ENCODE measurements around the gene SLC17A9. TPM values are rescaled to one million over a fixed set of nuclear protein-coding genes. Genes with fewer than 3 reads are reported as not detected.
"Not testable (repeated sequence)": the region's sequence is repeated elsewhere in the genome, so short reads cannot be mapped to it uniquely, and the experiment has no call there.

The SLC17A9 gene
- polyA plus RNA-seq, 3 donors = 0.81 to 31.3 (median 0.82) TPM

- WGBS (ENCODE audit: insufficient coverage) = 39% methylated on average over 3 of the region's 8 CpGs
- peaks cover 71% of the 10 kb centered on the region for H3K4me1 Mint-ChIP-seq
- no peak overlapping the region for H3K4me3 Mint-ChIP-seq
- H3K9ac ChIP-seq (ENCODE audit: insufficient read depth, low read length, poor library complexity, severe bottlenecking) = no peak overlapping the region
- H4K20me1 ChIP-seq (ENCODE audit: insufficient read depth, low read length) = peaks cover 93% of the 10 kb centered on the region
- TF ChIP-seq, protein P1, sequence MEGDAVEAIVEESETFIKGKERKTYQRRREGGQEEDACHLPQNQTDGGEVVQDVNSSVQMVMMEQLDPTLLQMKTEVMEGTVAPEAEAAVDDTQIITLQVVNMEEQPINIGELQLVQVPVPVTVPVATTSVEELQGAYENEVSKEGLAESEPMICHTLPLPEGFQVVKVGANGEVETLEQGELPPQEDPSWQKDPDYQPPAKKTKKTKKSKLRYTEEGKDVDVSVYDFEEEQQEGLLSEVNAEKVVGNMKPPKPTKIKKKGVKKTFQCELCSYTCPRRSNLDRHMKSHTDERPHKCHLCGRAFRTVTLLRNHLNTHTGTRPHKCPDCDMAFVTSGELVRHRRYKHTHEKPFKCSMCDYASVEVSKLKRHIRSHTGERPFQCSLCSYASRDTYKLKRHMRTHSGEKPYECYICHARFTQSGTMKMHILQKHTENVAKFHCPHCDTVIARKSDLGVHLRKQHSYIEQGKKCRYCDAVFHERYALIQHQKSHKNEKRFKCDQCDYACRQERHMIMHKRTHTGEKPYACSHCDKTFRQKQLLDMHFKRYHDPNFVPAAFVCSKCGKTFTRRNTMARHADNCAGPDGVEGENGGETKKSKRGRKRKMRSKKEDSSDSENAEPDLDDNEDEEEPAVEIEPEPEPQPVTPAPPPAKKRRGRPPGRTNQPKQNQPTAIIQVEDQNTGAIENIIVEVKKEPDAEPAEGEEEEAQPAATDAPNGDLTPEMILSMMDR (IDR thresholded peaks at IDR 0.05) = peak; percentile 76
- H3K36me3 ChIP-seq (replicated peaks in 1 of 2; ENCODE audit: control insufficient read depth in 1 of 2, insufficient read depth in 2 of 2, low read length in 2 of 2) = no peaks in the 10 kb centered on the region
- H3K27me3 ChIP-seq (ENCODE audit: control insufficient read depth in 2 of 2, insufficient read depth in 2 of 2, low read length in 2 of 2) = no peaks in the 10 kb centered on the region
- H3K4me3 ChIP-seq (replicated peaks in 1 of 3; ENCODE audit: low read depth in 2 of 3, low read length in 3 of 3) = no peak overlapping the region
- H2AFZ ChIP-seq (ENCODE audit: insufficient read depth, low read depth, low read length, poor library complexity, severe bottlenecking) = no peak overlapping the region
- H3K4me2 ChIP-seq (replicated peaks; ENCODE audit: extremely low read depth, low read length, poor library complexity, severe bottlenecking) = no peak overlapping the region
- peaks cover 47 to 77% of the 10 kb centered on the region in 2 donors for H3K4me1 ChIP-seq (ENCODE audit: control insufficient read depth in 1 of 2, insufficient read depth in 2 of 2, low read length in 2 of 2)
- H3K36me3 Mint-ChIP-seq = peaks cover 1 to 5% of the 10 kb centered on the region in 2 donors
- intact Hi-C loops (cut with micrococcal nuclease) = loop anchor here in 1 of 2 donors (10.0 kb wide), 1 partner anchor 126 kb away; the partner anchor contains the start of gene MRGBP
- no peak overlapping the region for H3K27ac ChIP-seq (ENCODE audit: low read depth in 1 of 2, low read length in 2 of 2)
- H3K9me3 ChIP-seq (replicated peaks in 1 of 2; ENCODE audit: control insufficient read depth in 1 of 2, insufficient read depth in 1 of 2, low read length in 2 of 2) = no peaks in the 10 kb centered on the region
- no peaks in the 10 kb centered on the region for H3K27me3 Mint-ChIP-seq (ENCODE audit: low read depth in 3 of 3)
- peaks cover 100% of the 10 kb centered on the region for H3K79me2 ChIP-seq (ENCODE audit: insufficient read depth, low read length)
- peak; percentile 47 to 66 (median 63) for DNase-seq
- H3K9me3 Mint-ChIP-seq = peaks cover 0 to 2% (median 0%) of the 10 kb centered on the region in 7 donors
- H3K27ac Mint-ChIP-seq = peak overlapping the region in 4 of 7 donors; percentile 50 to 70 (median 64)
Observed at GRCh38 chr20:62921119-62921687, 31.3 kb upstream of the SLC17A9 start.

GRCh38 chr20:62922451-62922921, 30.0 kb upstream of the SLC17A9 start:
- H3K36me3 Mint-ChIP-seq = peaks cover 0 to 2% of the 10 kb centered on the region in 2 donors
- no peaks in the 10 kb centered on the region for H3K27me3 ChIP-seq (ENCODE audit: control insufficient read depth in 2 of 2, insufficient read depth in 2 of 2, low read length in 2 of 2)
- peaks cover 54 to 85% of the 10 kb centered on the region in 2 donors for H3K4me1 ChIP-seq (ENCODE audit: control insufficient read depth in 1 of 2, insufficient read depth in 2 of 2, low read length in 2 of 2)
- H3K4me3 ChIP-seq (replicated peaks in 1 of 3; ENCODE audit: low read depth in 2 of 3, low read length in 3 of 3) = no peak overlapping the region
- TF ChIP-seq, protein P1 (IDR thresholded peaks at IDR 0.05) = no peak
- H2AFZ ChIP-seq (ENCODE audit: insufficient read depth, low read depth, low read length, poor library complexity, severe bottlenecking) = no peak overlapping the region
- H3K27ac Mint-ChIP-seq = peak overlapping the region; percentile 4 to 82 (median 60)
- H3K9me3 ChIP-seq (replicated peaks in 1 of 2; ENCODE audit: control insufficient read depth in 1 of 2, insufficient read depth in 1 of 2, low read length in 2 of 2) = no peaks in the 10 kb centered on the region
- H3K4me1 Mint-ChIP-seq = peaks cover 69% of the 10 kb centered on the region
- H3K36me3 ChIP-seq (replicated peaks in 1 of 2; ENCODE audit: control insufficient read depth in 1 of 2, insufficient read depth in 2 of 2, low read length in 2 of 2) = no peaks in the 10 kb centered on the region
- H3K4me2 ChIP-seq (replicated peaks; ENCODE audit: extremely low read depth, low read length, poor library complexity, severe bottlenecking) = no peak overlapping the region
- no peak for DNase-seq
- peak overlapping the region in 1 of 2 donors; percentile 44 for H3K27ac ChIP-seq (ENCODE audit: low read depth in 1 of 2, low read length in 2 of 2)
- H3K79me2 ChIP-seq (ENCODE audit: insufficient read depth, low read length) = peaks cover 100% of the 10 kb centered on the region
- 84% methylated on average over 11 of the region's 14 CpGs for WGBS (ENCODE audit: insufficient coverage)
- no peak overlapping the region for H3K9ac ChIP-seq (ENCODE audit: insufficient read depth, low read length, poor library complexity, severe bottlenecking)
- intact Hi-C loops (cut with micrococcal nuclease) = loop anchor here in 1 of 2 donors (10.0 kb wide), 1 partner anchor 128 kb away; the partner anchor contains the start of gene MRGBP
- peaks cover 0 to 2% (median 0%) of the 10 kb centered on the region in 7 donors for H3K9me3 Mint-ChIP-seq
- no peaks in the 10 kb centered on the region for H3K27me3 Mint-ChIP-seq (ENCODE audit: low read depth in 3 of 3)
- H3K4me3 Mint-ChIP-seq = no peak overlapping the region
- peaks cover 90% of the 10 kb centered on the region for H4K20me1 ChIP-seq (ENCODE audit: insufficient read depth, low read length)

- H4K20me1 ChIP-seq (ENCODE audit: insufficient read depth, low read length) = peaks cover 90% of the 10 kb centered on the region
- not testable (repeated sequence) for H3K4me3 ChIP-seq (replicated peaks in 1 of 3; ENCODE audit: low read depth in 2 of 3, low read length in 3 of 3)
Observed at GRCh38 chr20:62923059-62923668, 29.3 kb upstream of the SLC17A9 start.

More at GRCh38 chr20:62923059-62923668, 29.3 kb upstream of the SLC17A9 start:
- WGBS (ENCODE audit: insufficient coverage) = 89% methylated on average over 6 of the region's 17 CpGs
- not testable (repeated sequence) for H3K9me3 ChIP-seq (replicated peaks in 1 of 2; ENCODE audit: control insufficient read depth in 1 of 2, insufficient read depth in 1 of 2, low read length in 2 of 2); H3K27me3 ChIP-seq (ENCODE audit: control insufficient read depth in 2 of 2, insufficient read depth in 2 of 2, low read length in 2 of 2); H3K9me3 Mint-ChIP-seq; H3K27me3 Mint-ChIP-seq (ENCODE audit: low read depth in 3 of 3); H3K4me2 ChIP-seq (replicated peaks; ENCODE audit: extremely low read depth, low read length, poor library complexity, severe bottlenecking); H3K4me3 Mint-ChIP-seq; DNase-seq; H2AFZ ChIP-seq (ENCODE audit: insufficient read depth, low read depth, low read length, poor library complexity, severe bottlenecking); H3K36me3 Mint-ChIP-seq; H3K9ac ChIP-seq (ENCODE audit: insufficient read depth, low read length, poor library complexity, severe bottlenecking); H3K36me3 ChIP-seq (replicated peaks in 1 of 2; ENCODE audit: control insufficient read depth in 1 of 2, insufficient read depth in 2 of 2, low read length in 2 of 2)
- Mint-ChIP-seq H3K4me1 (peaks cover 69% of the 10 kb centered on the region), H3K27ac (peak overlapping the region in 5 of 7 donors; percentile 31 to 82 (median 41))
- H3K27ac ChIP-seq (ENCODE audit: low read depth in 1 of 2, low read length in 2 of 2) = peak overlapping the region in 1 of 2 donors; percentile 44
- H3K79me2 ChIP-seq (ENCODE audit: insufficient read depth, low read length) = peaks cover 100% of the 10 kb centered on the region
- intact Hi-C loops (cut with micrococcal nuclease) = loop anchor here in 1 of 2 donors (10.0 kb wide), 1 partner anchor 128 kb away; the partner anchor contains the start of gene MRGBP
- peaks cover 56 to 87% of the 10 kb centered on the region in 2 donors for H3K4me1 ChIP-seq (ENCODE audit: control insufficient read depth in 1 of 2, insufficient read depth in 2 of 2, low read length in 2 of 2)
